Endodermal cell (in vitro differentiated cells): ENCODE measurements around the gene GRIA3. TPM values are rescaled to one million over a fixed set of nuclear protein-coding genes. Genes with fewer than 3 reads are reported as not detected.
"Not testable (repeated sequence)": the region's sequence is repeated elsewhere in the genome, so short reads cannot be mapped to it uniquely, and the experiment has no call there.

ENCODE experiments used
- DNase-seq: peaks from one replicate; pipeline ENCODE4 v3.0.0-alpha.2; 2017
- H3K27ac ChIP-seq: 2 replicates; pipeline ENCODE4 v1.5.1; 2013; ENCODE audit warnings: mild to moderate bottlenecking, low read depth, low read length, moderate library complexity
- H3K27me3 ChIP-seq: 2 replicates; pipeline ENCODE4 v1.6.1; 2013; ENCODE audit warnings: mild to moderate bottlenecking, low read length, moderate library complexity; ENCODE audit not compliant: insufficient read depth, control insufficient read depth, poor library complexity, severe bottlenecking
- H3K36me3 ChIP-seq: 2 replicates; pipeline ENCODE4 v1.7.0; 2013; ENCODE audit warnings: mild to moderate bottlenecking, low read length, moderate library complexity; ENCODE audit not compliant: control insufficient read depth, insufficient read depth
- H3K4me1 ChIP-seq: one replicate; pipeline ENCODE4 v1.7.0; 2013; ENCODE audit warnings: low read length; ENCODE audit not compliant: control insufficient read depth, insufficient read depth
- H3K4me3 ChIP-seq: 2 replicates; pipeline ENCODE4 v1.5.1; 2013; ENCODE audit warnings: mild to moderate bottlenecking, low read length, moderate library complexity
- H3K9ac ChIP-seq: 2 replicates; pipeline ENCODE4 v1.6.1; 2013; ENCODE audit warnings: mild to moderate bottlenecking, low read length, moderate library complexity; ENCODE audit not compliant: poor library complexity, severe bottlenecking; ENCODE audit errors: extremely low read depth
- H3K9me3 ChIP-seq: 2 replicates; pipeline ENCODE4 v1.6.1; 2013; ENCODE audit warnings: mild to moderate bottlenecking, low read length, moderate library complexity; ENCODE audit not compliant: control insufficient read depth
- H3K27ac Mint-ChIP-seq: 2 replicates; pipeline ENCODE4 v1.8.0; 2020; ENCODE audit warnings: mixed read lengths
- H3K27me3 Mint-ChIP-seq: 2 replicates; pipeline ENCODE4 v1.8.0; 2021; ENCODE audit warnings: mild to moderate bottlenecking, mixed read lengths; ENCODE audit not compliant: insufficient read depth
- H3K36me3 Mint-ChIP-seq: 2 replicates; pipeline ENCODE4 v1.8.0; 2020; ENCODE audit warnings: low read depth, mixed read lengths
- H3K4me1 Mint-ChIP-seq: 2 replicates; pipeline ENCODE4 v1.8.0; 2020; ENCODE audit warnings: mixed read lengths
- H3K4me3 Mint-ChIP-seq: 2 replicates; pipeline ENCODE4 v1.8.0; 2020; ENCODE audit warnings: mild to moderate bottlenecking, moderate library complexity, mixed read lengths
- H3K9me3 Mint-ChIP-seq: 2 replicates; pipeline ENCODE4 v1.8.0; 2020; ENCODE audit warnings: mild to moderate bottlenecking, mixed read lengths
- WGBS, 2 experiments: methylation state at CpG; one replicate each; pipeline versions ENCODE4 v1.1.5 to v1.1.7; 2013; ENCODE audit warnings: missing lambda C conversion rate in 2 of 2, mixed read lengths in 1 of 2; ENCODE audit not compliant: insufficient coverage in 1 of 2, insufficient read length in 1 of 2; 5-methylcytosine and 5-hydroxymethylcytosine counted together
- total RNA-seq, 2 donors: library from RNA; stranded (reverse); fragmentation: NEBNext Ultra II Directional in 1 of 2; extraction: Animal tissue kit (Norgen Biotek cat#: 25700) in 1 of 2; gene quantifications; 2 replicates in 1 of 2; 3 replicates in 1 of 2; pipeline ENCODE4 v1.2.1, GENCODE V29; 2021
- TF ChIP-seq, protein P1 (sequence below): fragments of 200-600 bp; sonication (generic); conservative IDR thresholded peaks from 2 replicates; pipeline ENCODE4 v1.5.0; 2021; ENCODE audit warnings: antibody characterized with exemption, mild to moderate bottlenecking

Gene GRIA3
- total RNA-seq, 2 donors from 2014 or later = 5.7 to 12.2 TPM

GRCh38 chrX:123514279-123514640 lies 330.2 kb downstream of the GRIA3 start:
- H3K4me3 ChIP-seq, H3K27ac ChIP-seq, H3K36me3 Mint-ChIP-seq, H3K27ac Mint-ChIP-seq, H3K27me3 ChIP-seq, H3K4me1 ChIP-seq, H3K4me3 Mint-ChIP-seq, H3K4me1 Mint-ChIP-seq, DNase-seq, H3K27me3 Mint-ChIP-seq, H3K9me3 ChIP-seq, H3K9ac ChIP-seq, H3K36me3 ChIP-seq: not testable (repeated sequence)
- peaks cover 40% of the 10 kb centered on the region for H3K9me3 Mint-ChIP-seq
- TF ChIP-seq, protein P1, sequence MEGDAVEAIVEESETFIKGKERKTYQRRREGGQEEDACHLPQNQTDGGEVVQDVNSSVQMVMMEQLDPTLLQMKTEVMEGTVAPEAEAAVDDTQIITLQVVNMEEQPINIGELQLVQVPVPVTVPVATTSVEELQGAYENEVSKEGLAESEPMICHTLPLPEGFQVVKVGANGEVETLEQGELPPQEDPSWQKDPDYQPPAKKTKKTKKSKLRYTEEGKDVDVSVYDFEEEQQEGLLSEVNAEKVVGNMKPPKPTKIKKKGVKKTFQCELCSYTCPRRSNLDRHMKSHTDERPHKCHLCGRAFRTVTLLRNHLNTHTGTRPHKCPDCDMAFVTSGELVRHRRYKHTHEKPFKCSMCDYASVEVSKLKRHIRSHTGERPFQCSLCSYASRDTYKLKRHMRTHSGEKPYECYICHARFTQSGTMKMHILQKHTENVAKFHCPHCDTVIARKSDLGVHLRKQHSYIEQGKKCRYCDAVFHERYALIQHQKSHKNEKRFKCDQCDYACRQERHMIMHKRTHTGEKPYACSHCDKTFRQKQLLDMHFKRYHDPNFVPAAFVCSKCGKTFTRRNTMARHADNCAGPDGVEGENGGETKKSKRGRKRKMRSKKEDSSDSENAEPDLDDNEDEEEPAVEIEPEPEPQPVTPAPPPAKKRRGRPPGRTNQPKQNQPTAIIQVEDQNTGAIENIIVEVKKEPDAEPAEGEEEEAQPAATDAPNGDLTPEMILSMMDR = peak; percentile 37
- WGBS, 2 experiments = 87 to 96% methylated on average over 4 to 26 of the region's 26 CpGs

GRCh38 chrX:123518791-123519190 lies 334.7 kb downstream of the GRIA3 start:
- DNase-seq = no peak
- no peak overlapping the region for H3K27ac Mint-ChIP-seq
- TF ChIP-seq, protein P1 = no peak
- peaks cover 61% of the 10 kb centered on the region for H3K9me3 Mint-ChIP-seq
- Histone ChIP-seq H3K4me1 (no peaks in the 10 kb centered on the region), H3K4me3 (no peak overlapping the region), H3K27ac (no peak overlapping the region), H3K9me3 (no peaks in the 10 kb centered on the region), H3K9ac (no peak overlapping the region), H3K36me3 (no peaks in the 10 kb centered on the region), H3K27me3 (no peaks in the 10 kb centered on the region)
- H3K36me3 Mint-ChIP-seq = no peaks in the 10 kb centered on the region
- H3K4me3 Mint-ChIP-seq = no peak overlapping the region
- WGBS, 2 experiments = 84% methylated on average over 2 of the region's 2 CpGs; no CpG with 5 or more reads in 1 of the 2 experiments
- no peaks in the 10 kb centered on the region for H3K4me1 Mint-ChIP-seq
- H3K27me3 Mint-ChIP-seq = no peaks in the 10 kb centered on the region

DNA sequence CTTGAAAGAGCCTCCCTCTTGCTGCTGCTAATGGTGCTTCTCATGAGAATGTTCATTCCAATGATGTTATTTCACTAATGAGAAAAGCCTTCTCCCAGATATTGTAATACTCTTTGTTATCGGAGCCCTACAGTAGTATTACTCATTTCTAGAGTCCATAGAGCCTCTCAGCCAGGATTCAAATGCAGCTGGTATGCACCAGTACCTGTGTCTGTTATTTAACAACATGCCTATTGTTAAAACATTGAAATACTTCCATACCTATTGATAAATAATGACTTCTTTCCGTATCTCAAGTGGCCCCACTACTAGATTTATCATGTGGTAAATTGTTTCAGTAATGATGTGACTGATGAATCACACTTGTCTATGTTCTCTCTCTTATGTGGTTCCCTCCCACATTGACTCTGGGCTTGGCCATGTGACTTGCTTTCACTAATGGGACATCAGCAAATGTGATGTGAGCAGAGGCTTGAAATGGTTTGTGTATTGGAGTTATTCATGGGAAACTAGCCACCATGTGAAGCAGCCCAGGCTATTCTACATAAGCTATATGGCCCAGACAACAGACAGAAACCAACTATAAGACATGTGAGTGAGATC lies 341.1 kb downstream of the GRIA3 start:
- Mint-ChIP-seq H3K27ac (no peak overlapping the region), H3K27me3 (no peaks in the 10 kb centered on the region), H3K4me3 (no peak overlapping the region), H3K4me1 (no peaks in the 10 kb centered on the region), H3K36me3 (no peaks in the 10 kb centered on the region), H3K9me3 (peaks cover 63% of the 10 kb centered on the region)
- Histone ChIP-seq H3K36me3 (no peaks in the 10 kb centered on the region), H3K4me1 (no peaks in the 10 kb centered on the region), H3K27me3 (no peaks in the 10 kb centered on the region), H3K9me3 (no peaks in the 10 kb centered on the region), H3K4me3 (no peak overlapping the region), H3K9ac (no peak overlapping the region), H3K27ac (no peak overlapping the region)
- DNase-seq = no peak
- WGBS, 2 experiments = 94 to 100% methylated on average over 1 of the region's 2 CpGs
- TF ChIP-seq, protein P1 = no peak

DNA sequence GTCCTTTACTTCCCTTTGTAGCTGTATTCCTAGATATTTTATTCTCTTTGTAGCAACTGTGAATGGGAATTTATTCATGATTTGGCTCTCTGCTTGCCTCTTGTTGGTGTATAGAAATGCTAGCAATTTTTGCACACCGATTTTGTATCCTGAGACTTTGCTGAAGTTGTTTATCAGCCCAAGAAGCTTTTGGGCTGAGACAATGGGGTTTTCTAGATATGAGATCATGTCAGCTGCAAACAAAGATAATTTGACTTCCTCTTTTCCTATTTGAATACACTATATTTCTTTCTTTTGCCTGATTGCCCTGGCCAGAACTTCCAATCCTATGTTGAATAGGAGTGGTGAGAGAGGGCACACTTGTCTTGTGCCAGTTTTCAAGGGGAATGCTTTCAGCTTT lies 346.6 kb downstream of the GRIA3 start:
- not testable (repeated sequence) for H3K4me3 ChIP-seq, H3K36me3 Mint-ChIP-seq, H3K9ac ChIP-seq, H3K27ac Mint-ChIP-seq, H3K27me3 Mint-ChIP-seq, H3K36me3 ChIP-seq, H3K27me3 ChIP-seq, H3K4me3 Mint-ChIP-seq, H3K27ac ChIP-seq, H3K9me3 ChIP-seq, DNase-seq, H3K4me1 ChIP-seq, H3K4me1 Mint-ChIP-seq
- WGBS, 2 experiments = 100% methylated on average over 1 of the region's 1 CpG; no CpG with 5 or more reads in 1 of the 2 experiments
- peaks cover 79% of the 10 kb centered on the region for H3K9me3 Mint-ChIP-seq
